Right hindlimb (tissue), 1 donor: ENCODE results near the gene CHRNG.
A peak's percentile ranks its signal among the peaks of the same experiment; 100 is the strongest.
"Not testable (repeated sequence)": the region's sequence is repeated elsewhere in the genome, so short reads cannot be mapped to it uniquely, and the experiment has no call there.

Experiments used
- DNase-seq: peaks from one replicate; pipeline ENCODE4 v3.0.0-alpha.2; 2018

Gene CHRNG

GRCh38 chr2:232545511-232546375 lies 6.3 kb downstream of the CHRNG start:
- no peak for DNase-seq

- no peak for DNase-seq
Observed at GRCh38 chr2:232547991-232548390, 8.5 kb downstream of the CHRNG start.

GRCh38 chr2:232549655-232550353 lies 10.3 kb downstream of the CHRNG start:
- no peak for DNase-seq

GRCh38 chr2:232550354-232551249 lies 11.1 kb downstream of the CHRNG start, which contains the start of the genes EIF4E2 and TIGD1:
Gene EIF4E2 (plus strand): TSS chr2:232550689. CDS start chr2:232550725, 36 bp downstream.
Gene TIGD1 (minus strand): TSS chr2:232550557. CDS start chr2:232549882, 675 bp downstream.
- peak; percentile 96 for DNase-seq

- no peak for DNase-seq
Observed at GRCh38 chr2:232551250-232551638, 11.8 kb downstream of the CHRNG start.

GRCh38 chr2:232551776-232552175 lies 12.3 kb downstream of the CHRNG start:
- no peak for DNase-seq

GRCh38 chr2:232556426-232556825 lies 16.9 kb downstream of the CHRNG start:
- DNase-seq, result no peak

GRCh38 chr2:232562515-232563151 lies 23.1 kb downstream of the CHRNG start:
- no peak for DNase-seq

- DNase-seq, result no peak
Observed at GRCh38 chr2:232563580-232563979, 24.1 kb downstream of the CHRNG start.

- no peak for DNase-seq
Observed at GRCh38 chr2:232567721-232568120, 28.2 kb downstream of the CHRNG start.

GRCh38 chr2:232568161-232568560 lies 28.7 kb downstream of the CHRNG start:
- DNase-seq, result no peak

GRCh38 chr2:232569541-232569940 lies 30.0 kb downstream of the CHRNG start:
- no peak for DNase-seq

- not testable (repeated sequence) for DNase-seq
Observed at GRCh38 chr2:232570481-232570880, 31.0 kb downstream of the CHRNG start.

- no peak for DNase-seq
Observed at GRCh38 chr2:232571026-232571474, 31.6 kb downstream of the CHRNG start.

- DNase-seq, result no peak
Observed at GRCh38 chr2:232573042-232573441, 33.5 kb downstream of the CHRNG start.

GRCh38 chr2:232573771-232574435 lies 34.4 kb downstream of the CHRNG start:
- DNase-seq, result no peak

- DNase-seq, result no peak
Observed at GRCh38 chr2:232574674-232575403, 35.3 kb downstream of the CHRNG start.

GRCh38 chr2:232575404-232575746 lies 35.9 kb downstream of the CHRNG start:
- no peak for DNase-seq

GRCh38 chr2:232576995-232577394 lies 37.5 kb downstream of the CHRNG start:
- DNase-seq, result no peak

GRCh38 chr2:232577841-232578240 lies 38.3 kb downstream of the CHRNG start:
- no peak for DNase-seq

- DNase-seq, result no peak
Observed at GRCh38 chr2:232578626-232579025, 39.1 kb downstream of the CHRNG start.
